Measurements from ENCODE around the gene KCNN3. TPM values are rescaled to one million over a fixed set of nuclear protein-coding genes. Genes with fewer than 3 reads are reported as not detected.
A peak's percentile ranks its signal among the peaks of the same experiment; 100 is the strongest.

Gene KCNN3
- total RNA-seq, 1 experiment from 2014 or later = 0.73 TPM

DNA sequence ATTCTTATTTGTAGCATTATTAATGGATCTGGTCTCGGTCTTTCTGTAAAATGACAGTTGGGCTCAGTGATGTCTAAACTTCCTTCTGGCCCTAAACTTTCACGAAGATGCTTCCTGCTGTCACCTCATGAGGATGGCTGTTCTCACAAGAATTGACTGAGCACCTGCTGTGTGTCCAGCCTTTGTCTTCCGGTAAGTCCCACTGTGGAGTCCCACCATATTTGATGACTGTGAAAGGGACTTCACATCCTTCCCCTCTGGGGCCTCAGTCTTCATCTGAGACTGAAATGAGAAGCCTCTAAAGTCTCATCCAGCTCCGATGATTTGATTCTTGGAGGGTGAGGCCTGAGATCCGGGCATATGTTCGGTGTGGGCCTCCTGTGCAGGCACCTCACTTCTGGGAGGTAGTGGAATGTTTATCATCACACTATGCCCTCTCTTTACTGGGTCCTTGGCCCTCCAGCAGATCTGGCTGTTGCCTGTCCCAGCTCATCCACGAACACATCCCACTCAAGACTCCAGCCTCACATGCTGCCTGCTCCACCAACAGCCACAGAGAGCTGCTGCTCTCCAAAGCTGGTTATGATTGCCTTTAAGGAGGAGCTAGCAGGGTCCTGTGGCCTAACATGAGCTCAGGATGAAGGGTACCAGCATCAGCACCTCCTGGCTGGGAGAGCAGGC lies 95.8 kb downstream of the KCNN3 start:
- Histone ChIP-seq H3K27me3 (replicated peaks; ENCODE audit: insufficient read depth, low read depth, low read length, poor library complexity) (no peaks in the 10 kb centered on the region), H3K9me3 (ENCODE audit: low read depth, low read length, poor library complexity, severe bottlenecking) (no peaks in the 10 kb centered on the region), H3K4me1 (ENCODE audit: insufficient read depth, low read length, poor library complexity, severe bottlenecking) (no peaks in the 10 kb centered on the region), H3K27ac (ENCODE audit: low read depth, low read length, poor library complexity, severe bottlenecking) (no peak overlapping the region), H3K4me3 (ENCODE audit: low read depth, low read length, poor library complexity, severe bottlenecking) (no peak overlapping the region), H3K36me3 (ENCODE audit: insufficient read depth, low read length, poor library complexity, severe bottlenecking) (no peaks in the 10 kb centered on the region)
- BruUV-seq (replicated peaks) = no TSS peak
- no peak for DNase-seq (ENCODE audit: low spot score)
- CTCF ChIA-PET = interaction anchor here (0.6 kb wide), 1 partner anchor 104 kb away, joined by 3 read pairs; no protein-coding TSS in a partner anchor
- intact Hi-C loops (cut with micrococcal nuclease; ENCODE audit: unreplicated experiment) = no loop called here
- no peak for TF ChIP-seq CTCF (conservative IDR thresholded peaks at IDR 0.05; ENCODE audit: low read depth, low read length)
- no peak for TF ChIP-seq EZH2 (IDR thresholded peaks at IDR 0.05; ENCODE audit: borderline replicate concordance, low read depth, low read length, poor library complexity, severe bottlenecking)
- POLR2A ChIA-PET (ENCODE audit: low non-redundant PET) = no interaction called here

DNA sequence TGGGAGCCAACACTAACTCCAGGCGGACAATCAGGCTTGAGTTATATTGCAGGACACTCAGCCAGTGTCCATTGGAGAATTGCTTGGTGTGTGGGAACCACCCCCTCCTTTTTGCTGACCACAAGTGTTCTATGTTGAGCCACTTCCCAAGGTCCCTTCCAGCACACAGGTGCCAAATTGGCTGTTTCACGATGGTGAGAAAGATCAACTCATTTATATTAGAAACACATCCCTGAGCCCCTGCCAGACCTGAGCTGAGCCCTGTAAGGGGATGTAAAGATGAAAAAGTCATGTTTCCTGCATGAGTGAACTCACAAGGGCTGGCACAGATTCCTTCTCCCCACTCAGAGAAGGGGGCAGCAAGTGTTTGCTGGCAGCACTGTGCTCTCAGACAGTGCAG lies 96.5 kb downstream of the KCNN3 start:
- DNase-seq (ENCODE audit: low spot score) = no peak
- intact Hi-C loops (cut with micrococcal nuclease; ENCODE audit: unreplicated experiment) = no loop called here
- Histone ChIP-seq H3K36me3 (ENCODE audit: insufficient read depth, low read length, poor library complexity, severe bottlenecking) (no peaks in the 10 kb centered on the region), H3K27ac (ENCODE audit: low read depth, low read length, poor library complexity, severe bottlenecking) (no peak overlapping the region), H3K4me1 (ENCODE audit: insufficient read depth, low read length, poor library complexity, severe bottlenecking) (no peaks in the 10 kb centered on the region), H3K9me3 (ENCODE audit: low read depth, low read length, poor library complexity, severe bottlenecking) (no peaks in the 10 kb centered on the region), H3K4me3 (ENCODE audit: low read depth, low read length, poor library complexity, severe bottlenecking) (no peak overlapping the region), H3K27me3 (replicated peaks; ENCODE audit: insufficient read depth, low read depth, low read length, poor library complexity) (no peaks in the 10 kb centered on the region)
- TF ChIP-seq CTCF (conservative IDR thresholded peaks at IDR 0.05; ENCODE audit: low read depth, low read length) (no peak), EZH2 (IDR thresholded peaks at IDR 0.05; ENCODE audit: borderline replicate concordance, low read depth, low read length, poor library complexity, severe bottlenecking) (no peak)
- BruUV-seq (replicated peaks) = no TSS peak
- POLR2A ChIA-PET (ENCODE audit: low non-redundant PET) = no interaction called here
- CTCF ChIA-PET = no interaction called here

DNA sequence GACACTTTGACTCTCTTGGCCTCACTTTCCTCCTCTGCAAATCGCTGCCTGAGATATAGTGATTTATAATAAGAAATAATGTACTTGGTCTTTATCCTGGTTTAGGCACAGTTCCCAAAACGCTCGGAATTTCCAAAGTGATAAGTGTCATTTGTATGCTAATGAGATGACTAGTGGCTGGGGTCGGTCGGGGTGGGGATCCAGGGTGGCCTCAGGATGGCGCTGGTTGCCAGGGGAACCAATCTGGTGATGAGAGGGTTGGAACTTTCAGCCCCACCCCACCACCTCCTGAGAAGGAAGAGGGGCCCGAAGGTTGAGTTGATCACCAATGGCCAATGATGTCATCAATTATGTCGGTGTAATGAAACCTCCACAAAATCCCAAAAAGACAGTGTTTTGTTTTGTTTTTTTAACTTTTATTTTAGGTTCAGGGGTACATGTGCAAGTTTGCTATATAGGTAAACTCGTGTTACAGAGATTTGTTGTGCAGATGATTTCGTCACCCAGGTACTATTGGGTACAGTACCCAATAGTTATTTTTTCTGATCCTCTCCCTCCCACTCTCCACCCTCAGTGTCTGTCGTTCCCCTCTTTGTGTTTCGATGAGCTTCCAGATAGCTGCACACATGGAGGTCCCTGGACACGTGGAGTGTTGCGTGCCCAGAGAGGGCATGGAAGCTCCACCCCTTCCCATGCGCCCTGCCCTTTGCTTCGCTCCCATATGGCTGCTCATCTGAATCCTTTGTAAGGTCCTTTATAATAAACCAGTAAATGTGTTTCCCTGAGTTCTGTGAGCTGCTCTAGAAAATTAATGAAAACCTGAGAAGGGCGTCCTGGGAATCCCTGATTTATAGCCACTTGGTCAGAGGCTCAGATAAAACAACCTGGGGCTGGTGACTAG lies 97.2 kb downstream of the KCNN3 start:
- TF ChIP-seq CTCF (conservative IDR thresholded peaks at IDR 0.05; ENCODE audit: low read depth, low read length) = peak; percentile 41
- no peak for TF ChIP-seq EZH2 (IDR thresholded peaks at IDR 0.05; ENCODE audit: borderline replicate concordance, low read depth, low read length, poor library complexity, severe bottlenecking)
- H3K27ac ChIP-seq (ENCODE audit: low read depth, low read length, poor library complexity, severe bottlenecking) = no peak overlapping the region
- POLR2A ChIA-PET (ENCODE audit: low non-redundant PET) = no interaction called here
- BruUV-seq (replicated peaks) = no TSS peak
- H3K4me3 ChIP-seq (ENCODE audit: low read depth, low read length, poor library complexity, severe bottlenecking) = no peak overlapping the region
- H3K9me3 ChIP-seq (ENCODE audit: low read depth, low read length, poor library complexity, severe bottlenecking) = no peaks in the 10 kb centered on the region
- no peaks in the 10 kb centered on the region for H3K36me3 ChIP-seq (ENCODE audit: insufficient read depth, low read length, poor library complexity, severe bottlenecking)
- DNase-seq (ENCODE audit: low spot score) = peak; percentile 40
- CTCF ChIA-PET = no interaction called here
- H3K4me1 ChIP-seq (ENCODE audit: insufficient read depth, low read length, poor library complexity, severe bottlenecking) = no peaks in the 10 kb centered on the region
- no peaks in the 10 kb centered on the region for H3K27me3 ChIP-seq (replicated peaks; ENCODE audit: insufficient read depth, low read depth, low read length, poor library complexity)
- intact Hi-C loops (cut with micrococcal nuclease; ENCODE audit: unreplicated experiment) = no loop called here
